OCI-LY7 (cell line): Measurements from ENCODE around the gene FA2H. TPM values are rescaled to one million over a fixed set of nuclear protein-coding genes. Genes with fewer than 3 reads are reported as not detected.

ENCODE experiments used
- BruUV-seq: library from RNA; stranded (reverse); fragments of 400-500 nt; replicated peaks from 2 replicates; lab custom pipeline; 2021; lab: Mats Ljungman, UMichigan
- CTCF ChIA-PET: fragments of 300-600 bp; sonication (Branson Sonifier 250); formaldehyde crosslinking; loops from one replicate; lab custom pipeline; 2022; ENCODE audit warnings: antibody characterized with exemption; ENCODE audit not compliant: unreplicated experiment; lab: Charles Lee
- POLR2A ChIA-PET: fragments of 300-600 bp; sonication (Branson Sonifier 250); formaldehyde crosslinking; loops from one replicate; lab custom pipeline; 2022; ENCODE audit warnings: antibody characterized with exemption; lab: Charles Lee
- DNase-seq: peaks from one replicate; pipeline ENCODE4 v3.0.0-alpha.2; 2015; ENCODE audit warnings: low spot score
- H2AFZ ChIP-seq: fragments of 200-600 bp; sonication (generic), shearing (Covaris generic); 2 replicates; pipeline ENCODE4 v1.6.1; 2014; ENCODE audit warnings: mild to moderate bottlenecking, antibody characterized with exemption, low read length, moderate library complexity
- H3K27ac ChIP-seq: fragments of 200-600 bp; sonication (generic); 2 replicates; pipeline ENCODE4 v1.5.1; 2014; ENCODE audit warnings: mixed run types, low read depth, mild to moderate bottlenecking, moderate library complexity, low read length, inconsistent platforms; ENCODE audit not compliant: poor library complexity, severe bottlenecking
- H3K36me3 ChIP-seq: fragments of 200-600 bp; sonication (generic); 2 replicates; pipeline ENCODE4 v1.6.1; 2014; ENCODE audit warnings: mild to moderate bottlenecking, antibody characterized with exemption, low read length, moderate library complexity, mixed read lengths; ENCODE audit not compliant: insufficient read depth
- H3K4me1 ChIP-seq: fragments of 200-600 bp; sonication (generic); 2 replicates; pipeline ENCODE4 v1.5.1; 2014; ENCODE audit warnings: mild to moderate bottlenecking, low read length; ENCODE audit not compliant: insufficient read depth, poor library complexity, severe bottlenecking
- H3K4me2 ChIP-seq: fragments of 200-600 bp; sonication (generic); 2 replicates; pipeline ENCODE4 v1.6.1; 2014; ENCODE audit warnings: mild to moderate bottlenecking, low read length
- H3K4me3 ChIP-seq: fragments of 200-600 bp; sonication (generic); 2 replicates; pipeline ENCODE4 v1.5.1; 2014; ENCODE audit warnings: mild to moderate bottlenecking, low read depth, low read length; ENCODE audit not compliant: poor library complexity, severe bottlenecking
- H3K79me2 ChIP-seq: fragments of 200-600 bp; sonication (generic); 2 replicates; pipeline ENCODE4 v1.6.1; 2016; ENCODE audit warnings: low read depth, mild to moderate bottlenecking, low read length, moderate library complexity, mixed read lengths; ENCODE audit not compliant: insufficient read depth
- H3K9me2 ChIP-seq: fragments of 200-600 bp; sonication (generic); 2 replicates; pipeline ENCODE4 v1.6.1; 2016; ENCODE audit warnings: mild to moderate bottlenecking, low read length, mixed read lengths; ENCODE audit not compliant: insufficient read depth
- H3K9me3 ChIP-seq: fragments of 200-600 bp; sonication (generic); 2 replicates; pipeline ENCODE4 v1.6.1; 2014; ENCODE audit warnings: mild to moderate bottlenecking, mixed run types, low read length, mixed read lengths
- H4K20me1 ChIP-seq: fragments of 200-600 bp; sonication (generic); 2 replicates; pipeline ENCODE4 v1.6.1; 2014; ENCODE audit warnings: mild to moderate bottlenecking, antibody characterized with exemption, low read length, moderate library complexity, mixed read lengths; ENCODE audit not compliant: insufficient read depth
- EZH2phosphoT487 ChIP-seq: fragments of 200-600 bp; sonication (generic); IDR thresholded peaks from 2 replicates; pipeline ENCODE4 v1.6.1; 2018; ENCODE audit warnings: low read depth, borderline replicate concordance, mild to moderate bottlenecking, mixed run types, antibody characterized with exemption, low read length, moderate library complexity, mixed read lengths
- intact Hi-C: fragments of 100-400 bp; cut with micrococcal nuclease; formaldehyde crosslinking; loops from one replicate; pipeline ENCODE4 v1.10.0; 2022; ENCODE audit not compliant: unreplicated experiment
- total RNA-seq, 2 experiments: library from RNA; depleted of rRNA in 1 of 2; stranded (reverse); fragments of >200 nt in 1 of 2; shearing (Covaris generic) in 1 of 2; gene quantifications; 2 replicates each; pipeline ENCODE4 v1.2.3, GENCODE V29; 2014 to 2022
- TF ChIP-seq, protein P1 (sequence below): fragments of 200-600 bp; sonication (generic); conservative IDR thresholded peaks from 2 replicates; pipeline ENCODE4 v1.5.1; 2014; ENCODE audit warnings: mild to moderate bottlenecking, antibody characterized with exemption, low read length, moderate library complexity, mixed read lengths

The FA2H gene
- total RNA-seq, 2 experiments from 2014 or later, result 0.73 to 4.7 TPM

GRCh38 chr16:74775255-74775654 lies 635 bp upstream of the FA2H start:
- Histone ChIP-seq H3K9me3 (no peaks in the 10 kb centered on the region), H3K27ac (no peak overlapping the region), H3K9me2 (no peaks in the 10 kb centered on the region), H3K4me2 (peak overlapping the region; percentile 86), H3K4me1 (peaks cover 25% of the 10 kb centered on the region), H3K4me3 (peak overlapping the region; percentile 66), H3K79me2 (no peaks in the 10 kb centered on the region), H2AFZ (peak overlapping the region; percentile 65), H3K36me3 (no peaks in the 10 kb centered on the region), H4K20me1 (no peaks in the 10 kb centered on the region)
- no peak for TF ChIP-seq EZH2phosphoT487
- TF ChIP-seq, protein P1, sequence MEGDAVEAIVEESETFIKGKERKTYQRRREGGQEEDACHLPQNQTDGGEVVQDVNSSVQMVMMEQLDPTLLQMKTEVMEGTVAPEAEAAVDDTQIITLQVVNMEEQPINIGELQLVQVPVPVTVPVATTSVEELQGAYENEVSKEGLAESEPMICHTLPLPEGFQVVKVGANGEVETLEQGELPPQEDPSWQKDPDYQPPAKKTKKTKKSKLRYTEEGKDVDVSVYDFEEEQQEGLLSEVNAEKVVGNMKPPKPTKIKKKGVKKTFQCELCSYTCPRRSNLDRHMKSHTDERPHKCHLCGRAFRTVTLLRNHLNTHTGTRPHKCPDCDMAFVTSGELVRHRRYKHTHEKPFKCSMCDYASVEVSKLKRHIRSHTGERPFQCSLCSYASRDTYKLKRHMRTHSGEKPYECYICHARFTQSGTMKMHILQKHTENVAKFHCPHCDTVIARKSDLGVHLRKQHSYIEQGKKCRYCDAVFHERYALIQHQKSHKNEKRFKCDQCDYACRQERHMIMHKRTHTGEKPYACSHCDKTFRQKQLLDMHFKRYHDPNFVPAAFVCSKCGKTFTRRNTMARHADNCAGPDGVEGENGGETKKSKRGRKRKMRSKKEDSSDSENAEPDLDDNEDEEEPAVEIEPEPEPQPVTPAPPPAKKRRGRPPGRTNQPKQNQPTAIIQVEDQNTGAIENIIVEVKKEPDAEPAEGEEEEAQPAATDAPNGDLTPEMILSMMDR, result no peak
- CTCF ChIA-PET, result interaction anchor here (2.2 kb wide), 1 partner anchor 87 kb away, joined by 9 read pairs; no protein-coding TSS in a partner anchor
- DNase-seq, result no peak
- intact Hi-C loops, result no loop called here
- POLR2A ChIA-PET, result no interaction called here
- BruUV-seq, result no TSS peak

DNA sequence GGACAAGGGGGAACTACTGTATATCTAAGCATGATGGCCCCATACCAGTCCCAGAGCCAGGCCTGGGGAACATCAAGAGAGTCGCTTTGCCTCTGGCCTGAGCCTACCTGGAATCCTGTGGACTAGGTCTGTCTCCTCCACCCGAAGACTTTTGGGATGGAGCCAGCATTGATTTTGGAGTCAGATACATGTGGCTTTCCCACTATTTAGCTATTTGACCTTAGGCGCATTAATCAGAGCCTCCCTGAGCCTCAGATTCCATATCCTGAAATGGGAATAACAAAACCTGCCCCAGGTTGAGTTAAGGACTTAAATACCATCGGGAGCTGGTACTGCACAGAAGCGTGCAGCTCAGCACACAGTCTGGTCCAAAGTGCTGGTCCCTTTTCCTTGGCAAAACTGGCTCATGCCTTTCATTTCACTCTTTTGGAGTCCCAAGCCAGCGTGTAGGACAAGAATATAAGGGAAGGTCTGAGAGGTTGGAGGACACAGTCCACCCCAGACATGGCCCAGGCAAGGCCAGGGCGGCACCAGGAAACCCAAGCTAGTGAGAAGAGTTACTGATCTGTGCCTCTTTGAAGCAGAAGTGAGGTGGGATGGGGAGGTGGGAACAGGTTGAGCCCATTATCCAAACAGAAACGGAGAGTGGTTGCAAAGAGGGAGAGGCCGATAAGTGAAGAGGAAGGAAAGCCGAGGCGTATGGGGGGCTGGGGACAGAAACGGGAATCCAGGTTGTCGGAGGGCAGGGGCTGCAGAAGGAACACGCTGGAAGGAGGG lies 986 bp downstream of the FA2H start:
- Histone ChIP-seq H3K27ac (no peak overlapping the region), H3K79me2 (no peaks in the 10 kb centered on the region), H4K20me1 (no peaks in the 10 kb centered on the region), H3K9me2 (no peaks in the 10 kb centered on the region), H3K36me3 (no peaks in the 10 kb centered on the region), H3K9me3 (no peaks in the 10 kb centered on the region), H3K4me3 (peak overlapping the region; percentile 66), H3K4me1 (peaks cover 25% of the 10 kb centered on the region), H2AFZ (no peak overlapping the region), H3K4me2 (peak overlapping the region; percentile 86)
- POLR2A ChIA-PET, result interaction anchor here (0.5 to 1.4 kb wide), 4 partner anchors 42 to 77 kb away, joined by 3 to 4 read pairs (median 3); partner anchors contain the start of gene MLKL
- CTCF ChIA-PET, result interaction anchor here (2.2 kb wide), 1 partner anchor 89 kb away, joined by 9 read pairs; no protein-coding TSS in a partner anchor
- TF ChIP-seq, protein P1, result no peak
- no peak for TF ChIP-seq EZH2phosphoT487
- no TSS peak for BruUV-seq
- DNase-seq, result no peak
- intact Hi-C loops, result loop anchor here (5.0 kb wide), 1 partner anchor 66 kb away; no protein-coding TSS in a partner anchor
